Esophagus muscularis mucosa (tissue), 4 donors: Measurements from ENCODE around the gene SLC6A18.

Experiments
- EP300 ChIP-seq: sonication (generic); formaldehyde crosslinking; IDR thresholded peaks from one replicate; pipeline ENCODE4 v1.6.1; 2017; ENCODE audit warnings: antibody characterized with exemption
- POLR2A ChIP-seq: fragments of 450-650 bp; IDR thresholded peaks from one replicate; pipeline ENCODE4 v1.6.1; 2017; ENCODE audit warnings: antibody characterized with exemption, moderate library complexity, mild to moderate bottlenecking, low read depth
- TF ChIP-seq, protein P1 (sequence below), 3 experiments: fragments of 200-600 bp in 2 of 3; fragments of 450-650 bp in 1 of 3; sonication (generic) in 2 of 3; IDR thresholded peaks; one replicate each; pipeline ENCODE4 v1.5.1; 2017 to 2019; ENCODE audit warnings: antibody characterized with exemption in 3 of 3, mild to moderate bottlenecking in 2 of 3, moderate library complexity in 1 of 3

DNA sequence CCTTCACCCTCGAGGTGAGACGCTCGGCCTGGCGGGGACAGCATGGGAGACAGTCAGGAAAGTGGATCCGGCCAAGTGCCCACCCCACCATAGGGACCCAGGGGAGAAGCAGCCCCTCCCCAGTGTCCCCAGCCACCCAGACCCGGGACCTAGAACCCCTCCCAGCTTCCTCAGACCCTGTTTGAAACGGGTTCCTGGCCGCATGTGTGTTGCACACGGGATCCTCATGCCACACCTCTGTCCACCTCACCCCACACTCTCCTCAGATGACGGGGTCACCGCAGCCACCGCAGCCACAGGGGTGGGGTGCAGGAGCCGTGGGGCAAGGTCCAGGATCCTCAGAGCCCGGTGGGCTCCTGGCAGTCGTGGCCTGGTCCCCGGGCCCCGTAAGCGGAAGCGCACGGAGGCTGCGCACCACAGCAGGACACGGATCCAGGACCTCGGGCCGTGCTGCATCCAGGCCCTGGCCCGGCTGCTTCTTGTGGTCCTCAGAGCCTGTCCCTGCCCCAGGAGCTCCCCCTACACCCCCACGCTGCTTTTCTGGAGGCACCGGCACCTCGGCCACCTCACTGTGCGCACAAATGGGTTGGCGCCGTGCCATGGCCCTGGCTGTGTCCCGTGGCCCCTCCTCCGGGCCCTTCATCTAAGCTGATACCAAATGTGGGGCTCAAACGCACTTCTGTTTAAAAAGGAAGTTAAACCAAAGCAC is 54.4 kb downstream of the SLC6A18 start:
- TF ChIP-seq, protein P1, sequence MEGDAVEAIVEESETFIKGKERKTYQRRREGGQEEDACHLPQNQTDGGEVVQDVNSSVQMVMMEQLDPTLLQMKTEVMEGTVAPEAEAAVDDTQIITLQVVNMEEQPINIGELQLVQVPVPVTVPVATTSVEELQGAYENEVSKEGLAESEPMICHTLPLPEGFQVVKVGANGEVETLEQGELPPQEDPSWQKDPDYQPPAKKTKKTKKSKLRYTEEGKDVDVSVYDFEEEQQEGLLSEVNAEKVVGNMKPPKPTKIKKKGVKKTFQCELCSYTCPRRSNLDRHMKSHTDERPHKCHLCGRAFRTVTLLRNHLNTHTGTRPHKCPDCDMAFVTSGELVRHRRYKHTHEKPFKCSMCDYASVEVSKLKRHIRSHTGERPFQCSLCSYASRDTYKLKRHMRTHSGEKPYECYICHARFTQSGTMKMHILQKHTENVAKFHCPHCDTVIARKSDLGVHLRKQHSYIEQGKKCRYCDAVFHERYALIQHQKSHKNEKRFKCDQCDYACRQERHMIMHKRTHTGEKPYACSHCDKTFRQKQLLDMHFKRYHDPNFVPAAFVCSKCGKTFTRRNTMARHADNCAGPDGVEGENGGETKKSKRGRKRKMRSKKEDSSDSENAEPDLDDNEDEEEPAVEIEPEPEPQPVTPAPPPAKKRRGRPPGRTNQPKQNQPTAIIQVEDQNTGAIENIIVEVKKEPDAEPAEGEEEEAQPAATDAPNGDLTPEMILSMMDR (IDR thresholded peaks at IDR 0.05): no peak
- TF ChIP-seq POLR2A: no peak
- TF ChIP-seq EP300: no peak
